CD14-positive monocyte (primary cell): ENCODE measurements around the gene RNF19B. TPM values are rescaled to one million over a fixed set of nuclear protein-coding genes. Genes with fewer than 3 reads are reported as not detected.

ENCODE experiments used
- DNase-seq, 3 donors: peaks; one replicate each; pipeline ENCODE4 v3.0.0-alpha.2; 2011 to 2022
- H2AFZ ChIP-seq: 2 replicates; pipeline ENCODE4 v1.6.0; 2012; ENCODE audit warnings: mild to moderate bottlenecking, low read depth, low read length, inconsistent platforms; ENCODE audit not compliant: insufficient read depth, poor library complexity, severe bottlenecking
- H3K27ac ChIP-seq, 2 donors: 1 replicate in 1 of 2; 2 replicates in 1 of 2; pipeline ENCODE4 v1.5.1; 2012 to 2013; ENCODE audit warnings: low read length in 2 of 2, control low read depth in 1 of 2, inconsistent platforms in 1 of 2, low read depth in 1 of 2, mild to moderate bottlenecking in 1 of 2
- H3K27me3 ChIP-seq, 2 donors: one replicate each; pipeline versions ENCODE4 v1.6.0 to v1.6.1; 2011 to 2013; ENCODE audit warnings: low read length in 2 of 2; ENCODE audit not compliant: control insufficient read depth in 2 of 2, insufficient read depth in 2 of 2
- H3K36me3 ChIP-seq, 2 donors: replicated peaks in 1 of 2; 1 replicate in 1 of 2; 2 replicates in 1 of 2; pipeline versions ENCODE4 v1.5.1 to v1.6.1; 2012 to 2013; ENCODE audit warnings: low read length in 2 of 2, control low read depth in 1 of 2, inconsistent platforms in 1 of 2, mild to moderate bottlenecking in 1 of 2; ENCODE audit not compliant: insufficient read depth in 2 of 2, control insufficient read depth in 1 of 2
- H3K4me1 ChIP-seq, 2 donors: 1 replicate in 1 of 2; 2 replicates in 1 of 2; pipeline versions ENCODE4 v1.5.1 to v1.6.1; 2012 to 2013; ENCODE audit warnings: low read length in 2 of 2, control low read depth in 1 of 2, inconsistent platforms in 1 of 2, mild to moderate bottlenecking in 1 of 2, moderate library complexity in 1 of 2; ENCODE audit not compliant: insufficient read depth in 2 of 2, control insufficient read depth in 1 of 2
- H3K4me2 ChIP-seq: replicated peaks from 2 replicates; pipeline ENCODE3; 2012; ENCODE audit warnings: low read length, moderate library complexity, mild to moderate bottlenecking; ENCODE audit not compliant: poor library complexity, severe bottlenecking; ENCODE audit errors: extremely low read depth
- H3K4me3 ChIP-seq, 3 experiments: fragments of 200-600 bp in 1 of 3; sonication (generic) in 1 of 3; replicated peaks in 1 of 3; 1 replicate in 2 of 3; 2 replicates in 1 of 3; pipeline ENCODE4 v1.5.1; 2011 to 2013; ENCODE audit warnings: low read length in 3 of 3, mild to moderate bottlenecking in 3 of 3, control low read depth in 2 of 3, low read depth in 2 of 3, inconsistent platforms in 1 of 3, moderate library complexity in 1 of 3
- H3K79me2 ChIP-seq: 2 replicates; pipeline ENCODE4 v1.6.0; 2012; ENCODE audit warnings: mild to moderate bottlenecking, control low read depth, inconsistent platforms, low read length, moderate library complexity; ENCODE audit not compliant: insufficient read depth
- H3K9ac ChIP-seq: 2 replicates; pipeline ENCODE4 v1.6.0; 2017; ENCODE audit warnings: low read length, mild to moderate bottlenecking; ENCODE audit not compliant: insufficient read depth, poor library complexity, severe bottlenecking
- H3K9me3 ChIP-seq, 2 donors: replicated peaks in 1 of 2; 1 replicate in 1 of 2; 2 replicates in 1 of 2; pipeline versions ENCODE4 v1.5.1 to v1.6.1; 2012 to 2013; ENCODE audit warnings: low read length in 2 of 2, control low read depth in 1 of 2; ENCODE audit not compliant: control insufficient read depth in 1 of 2, insufficient read depth in 1 of 2
- H4K20me1 ChIP-seq: 2 replicates; pipeline ENCODE4 v1.6.0; 2012; ENCODE audit warnings: mild to moderate bottlenecking, low read length, control low read depth, moderate library complexity; ENCODE audit not compliant: insufficient read depth
- H3K27ac Mint-ChIP-seq, 7 donors: one replicate each; pipeline ENCODE4 v1.8.0; 2020; ENCODE audit warnings: mild to moderate bottlenecking in 7 of 7, mixed read lengths in 7 of 7, moderate library complexity in 6 of 7, inconsistent platforms in 2 of 7
- H3K27me3 Mint-ChIP-seq, 3 donors: one replicate each; pipeline ENCODE4 v1.8.0; 2021 to 2022; ENCODE audit warnings: low read depth in 3 of 3, mild to moderate bottlenecking in 3 of 3, mixed read lengths in 3 of 3, moderate library complexity in 3 of 3, inconsistent platforms in 1 of 3
- H3K36me3 Mint-ChIP-seq, 2 donors: one replicate each; pipeline ENCODE4 v1.8.0; 2020; ENCODE audit warnings: mixed read lengths in 2 of 2, inconsistent platforms in 1 of 2, mild to moderate bottlenecking in 1 of 2
- H3K4me1 Mint-ChIP-seq: one replicate; pipeline ENCODE4 v1.8.0; 2020; ENCODE audit warnings: mild to moderate bottlenecking, mixed read lengths
- H3K4me3 Mint-ChIP-seq, 2 donors: one replicate each; pipeline ENCODE4 v1.8.0; 2020; ENCODE audit warnings: mild to moderate bottlenecking in 2 of 2, mixed read lengths in 2 of 2, moderate library complexity in 1 of 2
- H3K9me3 Mint-ChIP-seq, 7 donors: one replicate each; pipeline ENCODE4 v1.8.0; 2020 to 2022; ENCODE audit warnings: mixed read lengths in 7 of 7, mild to moderate bottlenecking in 6 of 7, moderate library complexity in 6 of 7, inconsistent platforms in 2 of 7
- WGBS: methylation state at CpG from one replicate; pipeline ENCODE4 v1.1.5; 2013; ENCODE audit warnings: missing lambda C conversion rate; ENCODE audit not compliant: insufficient coverage; 5-methylcytosine and 5-hydroxymethylcytosine counted together
- intact Hi-C, 2 donors: fragments of 100-400 bp; cut with micrococcal nuclease; formaldehyde crosslinking; loops; one replicate each; pipeline versions ENCODE4 v1.15.0 to v1.15.1; 2023
- polyA plus RNA-seq, 3 donors: library from polyadenylated mRNA; depleted of rRNA in 1 of 3; unstranded in 2 of 3; stranded (reverse) in 1 of 3; fragments of 300-500 nt in 2 of 3; fragments of >200 nt in 1 of 3; fragmentation: Illumina TruSeq in 2 of 3; gene quantifications; 1 replicate in 2 of 3; 2 replicates in 1 of 3; pipeline ENCODE4 v1.2.3, GENCODE V29; 2012 to 2021
- TF ChIP-seq, protein P1 (sequence below): fragments of 200-600 bp; IDR thresholded peaks from one replicate; pipeline ENCODE4 v1.8.0; 2022; ENCODE audit warnings: antibody characterized with exemption, mild to moderate bottlenecking

The RNF19B gene
- polyA plus RNA-seq, 3 donors = 4.1 to 106 (median 5.8) TPM

- Histone ChIP-seq H3K79me2 (peaks cover 3% of the 10 kb centered on the region), H4K20me1 (peaks cover 4% of the 10 kb centered on the region), H3K4me2 (no peak overlapping the region), H3K4me3 (no peak overlapping the region), H3K9ac (no peak overlapping the region), H3K4me1 (peaks cover 0 to 1% of the 10 kb centered on the region in 2 donors), H2AFZ (no peak overlapping the region), H3K36me3 (peaks cover 64 to 91% of the 10 kb centered on the region in 2 donors), H3K9me3 (no peaks in the 10 kb centered on the region), H3K27me3 (no peaks in the 10 kb centered on the region), H3K27ac (peak overlapping the region in 1 of 2 donors; percentile 28)
- no peak for DNase-seq
- intact Hi-C loops = no loop called here
- H3K36me3 Mint-ChIP-seq = peaks cover 69 to 83% of the 10 kb centered on the region in 2 donors
- H3K4me1 Mint-ChIP-seq = peaks cover 8% of the 10 kb centered on the region
- 100% methylated on average over 2 of the region's 3 CpGs for WGBS
- H3K27ac Mint-ChIP-seq = peak overlapping the region in 3 of 7 donors; percentile 16 to 50 (median 19)
- no peak overlapping the region for H3K4me3 Mint-ChIP-seq
- H3K9me3 Mint-ChIP-seq = peaks cover 0 to 2% (median 0%) of the 10 kb centered on the region in 7 donors
- TF ChIP-seq, protein P1, sequence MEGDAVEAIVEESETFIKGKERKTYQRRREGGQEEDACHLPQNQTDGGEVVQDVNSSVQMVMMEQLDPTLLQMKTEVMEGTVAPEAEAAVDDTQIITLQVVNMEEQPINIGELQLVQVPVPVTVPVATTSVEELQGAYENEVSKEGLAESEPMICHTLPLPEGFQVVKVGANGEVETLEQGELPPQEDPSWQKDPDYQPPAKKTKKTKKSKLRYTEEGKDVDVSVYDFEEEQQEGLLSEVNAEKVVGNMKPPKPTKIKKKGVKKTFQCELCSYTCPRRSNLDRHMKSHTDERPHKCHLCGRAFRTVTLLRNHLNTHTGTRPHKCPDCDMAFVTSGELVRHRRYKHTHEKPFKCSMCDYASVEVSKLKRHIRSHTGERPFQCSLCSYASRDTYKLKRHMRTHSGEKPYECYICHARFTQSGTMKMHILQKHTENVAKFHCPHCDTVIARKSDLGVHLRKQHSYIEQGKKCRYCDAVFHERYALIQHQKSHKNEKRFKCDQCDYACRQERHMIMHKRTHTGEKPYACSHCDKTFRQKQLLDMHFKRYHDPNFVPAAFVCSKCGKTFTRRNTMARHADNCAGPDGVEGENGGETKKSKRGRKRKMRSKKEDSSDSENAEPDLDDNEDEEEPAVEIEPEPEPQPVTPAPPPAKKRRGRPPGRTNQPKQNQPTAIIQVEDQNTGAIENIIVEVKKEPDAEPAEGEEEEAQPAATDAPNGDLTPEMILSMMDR = no peak
- no peaks in the 10 kb centered on the region for H3K27me3 Mint-ChIP-seq
These were observed 47.6 kb upstream of the RNF19B start for GRCh38 chr1:33012165-33012564.

DNA sequence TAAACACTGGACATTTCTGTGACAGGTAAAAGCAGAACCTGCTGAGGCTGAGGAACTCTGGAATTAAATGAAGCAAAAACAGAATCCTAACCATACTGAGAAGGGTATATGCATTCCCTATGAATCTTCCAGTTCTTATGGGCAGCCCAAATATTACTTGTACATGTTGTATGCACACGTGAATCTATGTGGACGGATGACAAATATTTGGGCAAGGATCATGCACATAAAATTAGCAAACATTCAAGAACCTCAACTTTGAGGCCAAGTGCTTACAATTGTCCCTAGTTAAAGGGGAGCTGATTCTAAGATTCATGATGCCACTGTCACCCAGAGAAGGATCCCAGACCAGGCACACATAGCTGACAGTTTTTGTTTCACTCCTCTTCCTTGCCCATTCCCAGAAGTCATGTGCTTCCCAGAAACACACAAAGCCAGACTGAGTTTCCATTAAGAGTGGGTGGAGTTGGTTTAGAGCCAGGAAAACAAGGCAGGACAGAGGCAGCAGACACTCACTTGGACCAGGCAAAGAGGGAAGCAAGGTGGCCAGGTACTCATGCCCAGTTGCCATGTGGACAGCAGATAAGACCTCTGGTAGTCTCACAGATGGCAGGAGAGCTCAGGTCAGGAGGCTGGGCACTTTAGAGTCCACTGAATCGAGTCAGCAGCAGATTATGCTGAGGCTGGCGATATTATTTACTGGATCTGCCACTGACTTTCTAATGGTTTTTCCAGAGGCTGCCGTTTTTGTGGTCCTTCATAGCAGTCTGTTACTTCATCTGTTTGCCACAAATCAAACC is 46.5 kb upstream of the RNF19B start:
- peaks cover 6% of the 10 kb centered on the region for H3K79me2 ChIP-seq
- peaks cover 0 to 5% of the 10 kb centered on the region in 2 donors for H3K4me1 ChIP-seq
- no CpG with 5 or more reads among the region's 5 CpGs for WGBS
- no peak overlapping the region for H3K4me3 ChIP-seq
- peaks cover 60 to 87% of the 10 kb centered on the region in 2 donors for H3K36me3 ChIP-seq
- H3K27me3 ChIP-seq = no peaks in the 10 kb centered on the region
- no peak overlapping the region for H2AFZ ChIP-seq
- peak overlapping the region in 1 of 2 donors; percentile 28 for H3K27ac ChIP-seq
- peaks cover 0 to 2% (median 0%) of the 10 kb centered on the region in 7 donors for H3K9me3 Mint-ChIP-seq
- H3K36me3 Mint-ChIP-seq = peaks cover 73 to 84% of the 10 kb centered on the region in 2 donors
- peaks cover 4% of the 10 kb centered on the region for H4K20me1 ChIP-seq
- peaks cover 15% of the 10 kb centered on the region for H3K4me1 Mint-ChIP-seq
- no peaks in the 10 kb centered on the region for H3K27me3 Mint-ChIP-seq
- H3K9me3 ChIP-seq = no peaks in the 10 kb centered on the region
- H3K4me2 ChIP-seq = no peak overlapping the region
- intact Hi-C loops = no loop called here
- H3K27ac Mint-ChIP-seq = peak overlapping the region in 3 of 7 donors; percentile 15 to 65 (median 38)
- no peak for DNase-seq
- TF ChIP-seq, protein P1 = no peak
- no peak overlapping the region for H3K4me3 Mint-ChIP-seq
- no peak overlapping the region for H3K9ac ChIP-seq
